Vagina (tissue), 2 donors: ENCODE measurements around the gene NCOA7. TPM values are rescaled to one million over a fixed set of nuclear protein-coding genes. Genes with fewer than 3 reads are reported as not detected.

ENCODE experiments used
- DNase-seq, 2 donors: peaks; one replicate each; pipeline ENCODE4 v3.0.0-alpha.2; 2017; ENCODE audit errors: extremely low spot score in 2 of 2
- H3K27ac ChIP-seq: fragments of 200-600 bp; sonication (generic); one replicate; pipeline ENCODE4 v1.5.1; 2019
- H3K27me3 ChIP-seq: fragments of 200-600 bp; sonication (generic); one replicate; pipeline ENCODE4 v1.5.1; 2019
- H3K36me3 ChIP-seq, 2 donors: fragments of 200-600 bp; sonication (generic); one replicate each; pipeline ENCODE4 v1.5.1; 2017 to 2019
- H3K4me1 ChIP-seq: fragments of 200-600 bp; sonication (generic); one replicate; pipeline ENCODE4 v1.5.1; 2019
- H3K4me3 ChIP-seq, 2 donors: fragments of 200-600 bp; sonication (generic); 1 replicate in 1 of 2; 2 replicates in 1 of 2; pipeline ENCODE4 v1.5.1; 2016 to 2019
- H3K9me3 ChIP-seq: fragments of 200-600 bp; sonication (generic); one replicate; pipeline ENCODE4 v1.5.1; 2019
- POLR2A ChIP-seq, 2 donors: fragments of 450-650 bp; IDR thresholded peaks; one replicate each; pipeline ENCODE4 v1.6.1; 2017; ENCODE audit warnings: antibody characterized with exemption in 2 of 2, mild to moderate bottlenecking in 2 of 2, moderate library complexity in 2 of 2
- POLR2AphosphoS5 ChIP-seq, 2 donors: sonication (generic); formaldehyde crosslinking; IDR thresholded peaks; one replicate each; pipeline ENCODE4 v1.9.0; 2017; ENCODE audit warnings: antibody characterized with exemption in 2 of 2, mild to moderate bottlenecking in 2 of 2, low read depth in 1 of 2; ENCODE audit not compliant: insufficient read depth in 1 of 2
- intact Hi-C: fragments of 100-400 bp; cut with DNase I; formaldehyde crosslinking; loops from one replicate; pipeline ENCODE4 v1.15.1; 2023
- total RNA-seq: library from RNA; depleted of rRNA; stranded (reverse); fragments of >200 nt; gene quantifications from one replicate; pipeline ENCODE4 v1.2.3, GENCODE V29; 2016
- TF ChIP-seq, protein P1 (sequence below), 3 experiments: fragments of 450-650 bp in 2 of 3; fragments of 200-600 bp in 1 of 3; sonication (generic) in 1 of 3; IDR thresholded peaks; one replicate each; pipeline ENCODE4 v1.5.1; 2017 to 2019; ENCODE audit warnings: antibody characterized with exemption in 3 of 3, mild to moderate bottlenecking in 2 of 3, moderate library complexity in 2 of 3

Gene NCOA7
- total RNA-seq, 1 donor from 2014 or later: 48.6 TPM

DNA sequence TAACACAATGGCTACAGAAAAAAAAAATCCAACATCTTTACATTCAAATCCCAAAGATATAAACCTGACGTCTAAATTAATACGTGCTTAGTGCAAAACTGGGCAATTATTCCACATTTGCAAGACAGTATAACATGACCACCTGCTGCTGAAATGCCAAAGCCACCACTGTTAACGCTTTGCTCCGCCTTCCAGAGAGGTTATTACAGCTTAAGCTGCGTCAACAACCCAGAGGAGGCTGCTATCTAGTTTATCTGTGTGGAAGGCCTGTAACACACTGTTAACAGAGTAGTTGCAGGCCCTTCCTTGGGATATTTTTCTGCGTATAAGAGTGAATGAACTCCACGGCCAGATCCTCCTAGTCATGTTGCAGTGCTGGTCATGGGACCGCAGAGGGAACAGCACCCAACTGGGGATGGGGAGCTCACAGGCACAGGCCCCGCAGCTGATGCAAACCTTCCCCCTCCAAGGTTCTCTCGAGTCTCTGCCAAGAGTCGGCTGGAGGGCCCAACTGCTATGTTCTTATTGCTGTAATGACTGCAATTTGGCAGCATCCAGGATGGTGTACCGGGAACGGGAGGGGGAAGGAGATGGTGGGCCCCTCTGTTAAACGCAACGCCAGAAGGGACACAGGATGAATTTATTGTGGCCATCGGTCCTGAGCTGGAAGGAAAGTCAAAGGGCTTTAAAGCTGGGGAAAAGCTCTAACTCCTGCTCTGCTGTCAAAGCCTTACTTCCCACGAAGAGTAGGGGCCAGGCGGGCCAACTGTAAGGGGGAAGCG is 993 bp upstream of the NCOA7 start:
- TF ChIP-seq, protein P1, sequence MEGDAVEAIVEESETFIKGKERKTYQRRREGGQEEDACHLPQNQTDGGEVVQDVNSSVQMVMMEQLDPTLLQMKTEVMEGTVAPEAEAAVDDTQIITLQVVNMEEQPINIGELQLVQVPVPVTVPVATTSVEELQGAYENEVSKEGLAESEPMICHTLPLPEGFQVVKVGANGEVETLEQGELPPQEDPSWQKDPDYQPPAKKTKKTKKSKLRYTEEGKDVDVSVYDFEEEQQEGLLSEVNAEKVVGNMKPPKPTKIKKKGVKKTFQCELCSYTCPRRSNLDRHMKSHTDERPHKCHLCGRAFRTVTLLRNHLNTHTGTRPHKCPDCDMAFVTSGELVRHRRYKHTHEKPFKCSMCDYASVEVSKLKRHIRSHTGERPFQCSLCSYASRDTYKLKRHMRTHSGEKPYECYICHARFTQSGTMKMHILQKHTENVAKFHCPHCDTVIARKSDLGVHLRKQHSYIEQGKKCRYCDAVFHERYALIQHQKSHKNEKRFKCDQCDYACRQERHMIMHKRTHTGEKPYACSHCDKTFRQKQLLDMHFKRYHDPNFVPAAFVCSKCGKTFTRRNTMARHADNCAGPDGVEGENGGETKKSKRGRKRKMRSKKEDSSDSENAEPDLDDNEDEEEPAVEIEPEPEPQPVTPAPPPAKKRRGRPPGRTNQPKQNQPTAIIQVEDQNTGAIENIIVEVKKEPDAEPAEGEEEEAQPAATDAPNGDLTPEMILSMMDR (IDR thresholded peaks at IDR 0.05): no peak
- no peak for TF ChIP-seq POLR2A (IDR thresholded peaks at IDR 0.05)
- TF ChIP-seq POLR2AphosphoS5 (IDR thresholded peaks at IDR 0.05; ENCODE audit: insufficient read depth in 1 of 2, low read depth in 1 of 2): peak in 1 of 2 donors; percentile 39
- Histone ChIP-seq H3K27ac (peak overlapping the region; percentile 97), H3K36me3 (no peaks in the 10 kb centered on the region), H3K4me1 (peaks cover 45% of the 10 kb centered on the region), H3K9me3 (no peaks in the 10 kb centered on the region), H3K27me3 (no peaks in the 10 kb centered on the region), H3K4me3 (peak overlapping the region; percentile 88 to 94)
- peak in 1 of 2 donors; percentile 90 for DNase-seq
- intact Hi-C loops: no loop called here

DNA sequence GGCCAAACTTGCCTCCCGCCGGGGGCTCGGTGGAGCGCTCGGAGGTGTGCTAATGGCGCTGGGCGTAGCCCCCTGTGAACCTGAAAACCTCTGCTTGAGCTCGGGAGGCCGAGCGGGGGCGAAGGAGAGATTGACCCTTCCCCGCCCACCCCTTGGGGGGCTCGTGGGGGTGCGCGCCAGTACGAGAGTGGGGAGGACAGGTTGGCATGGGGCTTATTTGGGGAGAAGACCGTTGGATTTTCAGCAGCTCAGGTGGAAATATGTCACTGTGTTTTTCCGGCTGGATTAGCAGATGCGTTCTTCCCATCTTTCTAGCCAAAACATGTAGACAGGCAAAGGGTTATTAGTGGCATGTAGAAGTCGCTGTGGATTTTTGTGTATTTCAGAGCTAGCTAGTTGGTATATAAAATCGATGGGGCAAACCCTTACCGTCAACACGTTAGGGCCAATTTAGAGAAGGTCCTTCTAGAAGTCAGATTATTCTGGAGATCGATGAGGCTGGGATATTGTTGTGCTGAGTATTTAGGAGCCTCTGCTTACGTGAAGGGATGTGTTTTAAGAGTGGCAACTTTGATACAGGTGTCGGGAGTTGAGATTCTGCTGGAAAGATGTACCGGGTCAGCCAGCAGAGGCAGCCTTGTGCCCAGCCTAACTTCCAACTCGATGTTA is 525 bp downstream of the NCOA7 start:
- DNase-seq: no peak
- TF ChIP-seq, protein P1 (IDR thresholded peaks at IDR 0.05): peak in 1 of 3 experiments; percentile 32
- TF ChIP-seq POLR2AphosphoS5 (IDR thresholded peaks at IDR 0.05; ENCODE audit: insufficient read depth in 1 of 2, low read depth in 1 of 2): peak in 1 of 2 donors; percentile 64
- TF ChIP-seq POLR2A (IDR thresholded peaks at IDR 0.05): no peak
- H3K4me1 ChIP-seq: peaks cover 58% of the 10 kb centered on the region
- H3K27me3 ChIP-seq: no peaks in the 10 kb centered on the region
- intact Hi-C loops: no loop called here
- peak overlapping the region; percentile 88 to 94 for H3K4me3 ChIP-seq
- H3K36me3 ChIP-seq: no peaks in the 10 kb centered on the region
- peak overlapping the region; percentile 97 for H3K27ac ChIP-seq
- no peaks in the 10 kb centered on the region for H3K9me3 ChIP-seq

DNA sequence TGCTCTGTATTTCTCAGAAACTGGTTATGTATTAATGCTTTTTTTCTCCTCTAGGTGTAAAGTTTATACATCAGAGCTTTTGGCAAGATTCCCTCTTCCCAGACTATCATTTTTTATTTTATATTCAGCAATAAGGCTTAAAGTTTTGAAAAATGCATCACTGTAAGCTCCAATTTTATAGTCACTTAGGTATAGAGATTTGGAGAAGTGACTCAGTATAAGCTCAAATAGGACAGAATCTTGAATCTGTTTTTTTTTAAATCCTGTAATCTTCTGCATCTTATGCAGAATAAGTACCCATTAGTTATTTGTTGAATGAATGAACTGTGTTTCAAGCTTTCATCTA is 1.0 kb downstream of the NCOA7 start:
- Histone ChIP-seq H3K9me3 (no peaks in the 10 kb centered on the region), H3K36me3 (no peaks in the 10 kb centered on the region), H3K4me3 (peak overlapping the region; percentile 88 to 94), H3K27ac (peak overlapping the region; percentile 97), H3K4me1 (peaks cover 58% of the 10 kb centered on the region), H3K27me3 (no peaks in the 10 kb centered on the region)
- intact Hi-C loops: no loop called here
- no peak for DNase-seq
- TF ChIP-seq, protein P1 (IDR thresholded peaks at IDR 0.05): no peak
- no peak for TF ChIP-seq POLR2AphosphoS5 (IDR thresholded peaks at IDR 0.05; ENCODE audit: insufficient read depth in 1 of 2, low read depth in 1 of 2)
- TF ChIP-seq POLR2A (IDR thresholded peaks at IDR 0.05): no peak

DNA sequence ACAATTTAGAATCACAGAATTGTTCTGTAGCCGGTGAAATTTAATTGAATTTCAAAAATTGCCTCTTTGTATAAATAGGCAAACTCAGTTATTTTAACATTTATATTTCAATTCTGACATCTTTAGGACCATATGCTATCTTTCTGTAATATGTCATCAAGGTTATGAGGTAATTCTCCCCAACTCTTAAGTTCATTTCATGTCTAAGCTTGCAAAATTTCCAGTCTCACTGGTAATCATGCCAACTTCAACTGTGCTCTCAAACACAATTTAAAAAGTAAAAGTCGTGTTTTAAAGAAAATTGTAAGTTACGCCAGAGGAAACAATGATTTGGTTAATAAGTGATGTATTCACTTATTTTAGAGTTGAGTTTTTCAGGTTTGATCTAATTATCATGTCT is 1.4 kb downstream of the NCOA7 start:
- H3K4me1 ChIP-seq: peaks cover 58% of the 10 kb centered on the region

More for the DNA sequence above, 1.4 kb downstream of the NCOA7 start:
- no peak for DNase-seq
- peak overlapping the region in 1 of 2 donors; percentile 94 for H3K4me3 ChIP-seq
- H3K27me3 ChIP-seq: no peaks in the 10 kb centered on the region
- TF ChIP-seq POLR2AphosphoS5 (IDR thresholded peaks at IDR 0.05; ENCODE audit: insufficient read depth in 1 of 2, low read depth in 1 of 2) (no peak), POLR2A (IDR thresholded peaks at IDR 0.05) (no peak)
- TF ChIP-seq, protein P1 (IDR thresholded peaks at IDR 0.05): no peak
- H3K27ac ChIP-seq: peak overlapping the region; percentile 97
- H3K9me3 ChIP-seq: no peaks in the 10 kb centered on the region
- intact Hi-C loops: no loop called here
- H3K36me3 ChIP-seq: no peaks in the 10 kb centered on the region
